Heart left ventricle (tissue), 16 donors: Measurements from ENCODE around the gene CIAO1. TPM values are rescaled to one million over a fixed set of nuclear protein-coding genes. Genes with fewer than 3 reads are reported as not detected.
A peak's percentile ranks its signal among the peaks of the same experiment; 100 is the strongest.
"Not testable (repeated sequence)": the region's sequence is repeated elsewhere in the genome, so short reads cannot be mapped to it uniquely, and the experiment has no call there.

Source experiments
- ATAC-seq, 4 donors: fragments of 200-7000 bp; cut with Tn5 transposase; one replicate each; pipeline ENCODE4 v1.9.1; 2020 to 2022; ENCODE audit warnings: moderate library complexity in 4 of 4, mild to moderate bottlenecking in 3 of 4, moderate number of reproducible peaks in 1 of 4
- DNase-seq, 5 donors: peaks; one replicate each; pipeline ENCODE4 v3.0.0-alpha.2; 2020
- H3K27ac ChIP-seq, 12 donors: fragments of 200-600 bp; sonication (generic) in 4 of 12; one replicate each; pipeline versions ENCODE4 v1.5.0 to v1.8.0; 2016 to 2022; ENCODE audit warnings: mild to moderate bottlenecking in 2 of 12
- H3K27me3 ChIP-seq, 9 donors: fragments of 200-600 bp; sonication (generic) in 2 of 9; one replicate each; pipeline versions ENCODE4 v1.5.1 to v1.8.0; 2016 to 2022; ENCODE audit warnings: mild to moderate bottlenecking in 3 of 9
- H3K36me3 ChIP-seq, 9 donors: fragments of 200-600 bp; sonication (generic) in 2 of 9; one replicate each; pipeline versions ENCODE4 v1.5.0 to v1.8.0; 2018 to 2022; ENCODE audit warnings: mild to moderate bottlenecking in 2 of 9
- H3K4me1 ChIP-seq, 12 donors: fragments of 200-600 bp; sonication (generic) in 4 of 12; one replicate each; pipeline versions ENCODE4 v1.5.0 to v1.8.0; 2016 to 2022; ENCODE audit warnings: mild to moderate bottlenecking in 3 of 12
- H3K4me3 ChIP-seq, 12 donors: fragments of 200-600 bp; sonication (generic) in 4 of 12; one replicate each; pipeline versions ENCODE4 v1.5.0 to v1.8.0; 2017 to 2022; ENCODE audit warnings: mild to moderate bottlenecking in 9 of 12, moderate library complexity in 4 of 12
- H3K9me3 ChIP-seq, 12 donors: fragments of 200-600 bp; sonication (generic) in 4 of 12; one replicate each; pipeline versions ENCODE4 v1.5.0 to v1.8.0; 2016 to 2022; ENCODE audit warnings: mild to moderate bottlenecking in 1 of 12
- POLR2A ChIP-seq, 2 donors: fragments of 450-650 bp; IDR thresholded peaks; one replicate each; pipeline ENCODE4 v1.6.1; 2017; ENCODE audit warnings: antibody characterized with exemption in 2 of 2, mild to moderate bottlenecking in 2 of 2, moderate library complexity in 2 of 2
- WGBS, 4 donors: extraction: QIAGEN DNeasy Blood & Tissue Kit in 2 of 4; methylation state at CpG; one replicate each; pipeline versions ENCODE4 v1.1.5 to v1.1.7; 2013 to 2018; 5-methylcytosine and 5-hydroxymethylcytosine counted together
- intact Hi-C, 10 donors: fragments of 100-400 bp; cut with DNase I; formaldehyde crosslinking; loops; one replicate each; pipeline versions ENCODE4 v1.11.1 to v1.14.2; 2022
- long read RNA-seq, 3 donors: library from polyadenylated mRNA; unstranded; transcript quantifications; one replicate each; pipeline ENCODE4 v2.0.0, GENCODE V29; 2020 to 2021
- polyA plus RNA-seq, 2 donors: library from polyadenylated mRNA; stranded (reverse); fragments of 200-250 nt; gene quantifications; one replicate each; pipeline ENCODE4 v1.2.3, GENCODE V29; 2013
- total RNA-seq, 9 donors: library from RNA; depleted of rRNA in 2 of 9; stranded (reverse); fragments of >200 nt in 2 of 9; fragmentation: NEBNext Ultra II Directional in 3 of 9; extraction: Animal tissue kit (Norgen Biotek cat#: 25700) in 3 of 9; gene quantifications; one replicate each; pipeline versions ENCODE4 v1.1.0 to v1.2.4, GENCODE V29; 2016 to 2023
- TF ChIP-seq, protein P1 (sequence below), 12 donors: fragments of 200-600 bp; sonication (generic) in 4 of 12; IDR thresholded peaks; one replicate each; pipeline versions ENCODE4 v1.5.0 to v1.8.0; 2018 to 2022; ENCODE audit warnings: antibody characterized with exemption in 12 of 12, mild to moderate bottlenecking in 5 of 12
- donor health status: ischemic (EF 13 %, LVEDD 7.1; RV severe dilation, severe dysfunction).
- donor health status: healthy with polysubstance abuse.
- donor health status: DM: no; HTN: yes; CAD: no.
- donor health status: DM: no; HTN: no; CAD: no.
- donor health status: ischemic (EF 25% LVEDD 6.9; RV normal size, moderate dysfunction).
- donor health status: ischemic (EF 25% LVEDD 5.7; RV mildly dilated, moderate dysfunction).
- donor health status: healthy.
- donor health status: DM: yes; HTN: yes; CAD: no.
- donor health status: ischemic (EF 35%, LVEDD 5.7; RV mildly dilated, moderate dysfunction).
- donor health status: nonischemic (EF 11% LVEDD 7.7; RV severe dilation, severe dysfunction).
- donor health status: DM: yes; HTN: yes; CAD: no.
- donor health status: PGD.
- donor health status: ischemic (EF 29% LVEDD 5.4; RV normal size, mild dysfunction).
- donor health status: nonischemic (EF 23%, LVEDD 6.1; RV moderate dilation, normal function).

Gene CIAO1
- total RNA-seq, result 100 to 1,000 TPM in 2 of 9 donors, 10 to 100 TPM in 7; 57.7 to 109 (median 68.7) TPM
- polyA plus RNA-seq, result 10 to 100 TPM; 20.5 to 94.0 TPM
- long read RNA-seq, donor 1, transcript CIAO1-203 (7 exons, 1,533 nt), result major isoform, 197 of 238 reads
- long read RNA-seq, donor 1, partial matches to known transcripts, result 29 of 238 reads
- long read RNA-seq, donor 1, other reads (novel, unspliced or antisense), result 12 of 238 reads
- long read RNA-seq, donor 2, transcript CIAO1-203 (7 exons, 1,533 nt), result major isoform, 654 of 720 reads
- long read RNA-seq, donor 2, partial matches to known transcripts, result 25 of 720 reads
- long read RNA-seq, donor 2, other reads (novel, unspliced or antisense), result 41 of 720 reads
- long read RNA-seq, donor 3, transcript CIAO1-203 (7 exons, 1,533 nt), result major isoform, 152 of 168 reads
- long read RNA-seq, donor 3, partial matches to known transcripts, result 5 of 168 reads
- long read RNA-seq, donor 3, other reads (novel, unspliced or antisense), result 11 of 168 reads

DNA sequence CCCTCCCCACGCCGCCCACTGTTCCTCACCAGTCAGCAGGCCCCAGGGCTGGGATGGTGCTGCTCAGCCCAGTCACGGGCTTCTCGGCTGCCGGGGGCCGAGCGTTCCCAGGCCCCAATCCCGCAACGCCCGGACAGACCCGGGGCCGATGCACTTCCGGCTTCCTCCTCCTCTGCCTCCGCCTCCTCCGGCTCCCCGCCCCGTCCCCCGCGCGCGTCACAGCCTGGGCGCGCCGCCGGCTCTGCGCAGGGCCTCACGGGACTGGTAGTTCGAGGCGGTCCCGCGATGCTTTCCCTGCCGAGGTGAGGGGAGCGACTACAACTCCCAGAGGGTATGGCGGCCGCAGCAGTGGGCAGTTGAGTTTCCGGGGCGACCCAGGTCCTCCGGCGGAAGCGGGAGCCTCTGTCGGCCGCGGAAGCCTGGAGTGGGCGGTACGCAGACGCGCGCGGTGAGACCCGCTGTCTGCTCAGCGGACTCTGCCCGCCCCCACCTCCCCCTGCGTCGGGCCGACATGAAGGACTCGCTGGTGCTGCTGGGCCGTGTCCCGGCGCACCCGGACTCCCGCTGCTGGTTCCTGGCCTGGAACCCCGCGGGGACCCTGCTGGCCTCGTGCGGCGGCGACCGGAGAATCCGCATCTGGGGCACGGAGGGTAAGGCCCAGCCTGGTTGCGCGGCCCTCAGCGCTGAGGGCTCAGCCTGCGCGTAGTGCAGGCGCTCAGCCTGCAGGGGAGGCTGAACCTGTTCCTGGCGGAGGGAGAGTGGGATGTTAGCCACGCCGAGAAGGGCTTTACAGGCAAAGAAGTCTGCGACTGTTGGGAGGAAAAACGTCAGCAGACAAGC lies at the start of gene CIAO1, which contains the start of gene TMEM127:
CIAO1 (plus strand) TSS at position 386 of the 840 bp plus-strand sequence; CDS start at position 512, 126 bp downstream.
TMEM127 (minus strand) TSS at position 158 of the 840 bp plus-strand sequence. CDS start 616 bp downstream, outside the sequence.
- intact Hi-C loops, result loop anchor here in 9 of 10 donors (2.0 to 10.0 kb wide), 9 partner anchors 36 to 131 kb away; partner anchors contain the start of genes ASTL (in 3 of the 9), SNRNP200 (in 3 of the 9), DUSP2 (in 2 of the 9) and STARD7 (in 1 of the 9)
- Histone ChIP-seq H3K9me3 (no peaks in the 10 kb centered on the region), H3K4me3 (peak within 1 kb of the TSS; percentile 72 to 100 (median 90)), H3K27me3 (no peaks in the 10 kb centered on the region), H3K27ac (peak within 1 kb of the TSS; percentile 86 to 98 (median 95)), H3K4me1 (peaks cover 16 to 55% (median 49%) of the 10 kb centered on the region in 12 donors), H3K36me3 (peaks cover 0 to 70% (median 63%) of the 10 kb centered on the region in 9 donors)
- DNase-seq (peak; percentile 99 to 100 (median 99)), ATAC-seq (peak; percentile 95 to 97 (median 96))
- peak; percentile 91 to 97 for TF ChIP-seq POLR2A (IDR thresholded peaks at IDR 0.05)
- TF ChIP-seq, protein P1, sequence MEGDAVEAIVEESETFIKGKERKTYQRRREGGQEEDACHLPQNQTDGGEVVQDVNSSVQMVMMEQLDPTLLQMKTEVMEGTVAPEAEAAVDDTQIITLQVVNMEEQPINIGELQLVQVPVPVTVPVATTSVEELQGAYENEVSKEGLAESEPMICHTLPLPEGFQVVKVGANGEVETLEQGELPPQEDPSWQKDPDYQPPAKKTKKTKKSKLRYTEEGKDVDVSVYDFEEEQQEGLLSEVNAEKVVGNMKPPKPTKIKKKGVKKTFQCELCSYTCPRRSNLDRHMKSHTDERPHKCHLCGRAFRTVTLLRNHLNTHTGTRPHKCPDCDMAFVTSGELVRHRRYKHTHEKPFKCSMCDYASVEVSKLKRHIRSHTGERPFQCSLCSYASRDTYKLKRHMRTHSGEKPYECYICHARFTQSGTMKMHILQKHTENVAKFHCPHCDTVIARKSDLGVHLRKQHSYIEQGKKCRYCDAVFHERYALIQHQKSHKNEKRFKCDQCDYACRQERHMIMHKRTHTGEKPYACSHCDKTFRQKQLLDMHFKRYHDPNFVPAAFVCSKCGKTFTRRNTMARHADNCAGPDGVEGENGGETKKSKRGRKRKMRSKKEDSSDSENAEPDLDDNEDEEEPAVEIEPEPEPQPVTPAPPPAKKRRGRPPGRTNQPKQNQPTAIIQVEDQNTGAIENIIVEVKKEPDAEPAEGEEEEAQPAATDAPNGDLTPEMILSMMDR (IDR thresholded peaks at IDR 0.05), result peak in 7 of 12 donors; percentile 7 to 30 (median 20)
- WGBS, 4 donors, result 0 to 1% (median 1%) methylated on average over 42 to 81 of the region's 81 CpGs

DNA sequence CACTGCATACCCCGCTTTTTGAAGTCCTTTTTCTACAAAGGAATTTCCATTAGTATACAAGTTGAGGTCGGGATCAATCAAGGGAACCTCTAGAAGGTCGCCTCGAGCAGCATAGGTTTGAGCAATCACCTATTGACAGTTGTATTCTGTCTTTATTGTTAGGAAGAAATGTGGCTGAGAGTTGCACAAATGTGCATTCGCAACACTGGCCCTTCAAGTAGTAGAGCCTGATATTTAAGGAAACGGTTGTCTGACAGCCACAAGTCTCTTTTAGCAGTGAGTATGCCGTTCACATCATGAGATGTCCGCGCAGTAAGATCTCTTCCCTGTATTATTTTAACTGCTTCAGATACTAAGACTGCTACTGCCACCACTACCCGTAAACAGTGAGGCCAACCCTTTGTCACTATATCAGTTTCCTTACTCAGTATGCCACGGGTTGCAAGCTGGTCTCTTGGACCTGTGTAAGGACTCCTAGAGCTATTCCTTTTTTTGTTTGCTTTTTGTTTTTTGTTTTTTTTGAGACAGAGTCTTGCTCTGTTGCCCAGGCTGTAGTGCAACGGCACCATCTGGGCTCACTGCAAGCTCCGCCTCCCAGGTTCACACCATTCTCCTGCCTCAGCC lies 47.4 kb upstream of the CIAO1 start:
- intact Hi-C loops, result no loop called here
- no peak overlapping the region for H3K4me3 ChIP-seq
- no peak for TF ChIP-seq POLR2A (IDR thresholded peaks at IDR 0.05)
- TF ChIP-seq, protein P1 (IDR thresholded peaks at IDR 0.05), result no peak
- peaks cover 0 to 1% (median 0%) of the 10 kb centered on the region in 9 donors for H3K36me3 ChIP-seq
- DNase-seq (no peak), ATAC-seq (no peak)
- H3K9me3 ChIP-seq, result peaks cover 0 to 5% (median 0%) of the 10 kb centered on the region in 12 donors
- H3K4me1 ChIP-seq, result peaks cover 0 to 14% (median 0%) of the 10 kb centered on the region in 12 donors
- H3K27me3 ChIP-seq, result no peaks in the 10 kb centered on the region
- 91 to 96% (median 95%) methylated on average over 13 of the region's 13 CpGs for WGBS, 4 donors
- no peak overlapping the region for H3K27ac ChIP-seq

DNA sequence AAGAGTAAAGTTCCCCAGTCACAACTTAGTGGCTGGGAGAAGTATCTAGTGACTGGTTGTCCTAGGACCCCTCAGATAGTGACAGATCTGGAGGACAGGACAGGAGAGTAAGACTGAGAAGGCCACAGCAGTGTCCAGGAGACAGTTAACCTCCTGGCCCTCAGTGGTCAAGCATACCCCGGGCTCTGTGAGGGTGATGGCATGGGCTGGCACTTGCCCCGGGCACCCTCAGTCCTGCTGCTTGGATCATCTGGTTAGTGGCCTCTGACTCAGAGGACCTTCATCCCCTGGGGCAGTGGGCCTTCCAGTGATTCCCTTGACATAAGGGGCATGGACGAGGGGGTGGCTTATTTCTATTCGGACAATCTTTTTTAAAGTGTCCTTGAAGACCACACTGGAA lies 46.1 kb upstream of the CIAO1 start:
- WGBS, 4 donors, result 74 to 87% (median 83%) methylated on average over 4 of the region's 4 CpGs
- intact Hi-C loops, ATAC-seq: not testable (repeated sequence)

DNA sequence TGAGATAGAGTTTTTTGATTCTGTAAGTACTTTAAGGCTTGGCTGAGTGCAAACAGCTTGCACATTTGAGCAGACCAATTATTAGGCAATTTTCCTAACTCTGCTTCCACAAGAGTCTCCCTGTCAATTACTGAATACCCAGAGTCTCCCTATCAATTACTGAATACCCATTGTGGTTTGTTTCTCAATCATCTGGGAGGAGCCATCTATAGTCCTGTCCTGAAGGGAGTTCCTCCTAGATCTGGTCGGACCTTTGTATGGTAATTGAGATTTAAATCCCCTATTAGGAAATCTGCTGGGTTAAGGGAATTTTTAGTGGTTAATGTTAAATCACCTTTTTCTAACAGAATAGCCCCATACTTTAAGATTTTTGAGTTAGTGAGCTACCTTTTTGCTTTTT lies 44.9 kb upstream of the CIAO1 start:
- 81 to 95% (median 85%) methylated on average over 1 of the region's 1 CpG for WGBS, 4 donors
- ATAC-seq, H3K4me3 ChIP-seq, intact Hi-C loops, H3K27me3 ChIP-seq, H3K27ac ChIP-seq, H3K9me3 ChIP-seq, H3K36me3 ChIP-seq, DNase-seq: not testable (repeated sequence)
- peaks cover 0 to 25% (median 0%) of the 10 kb centered on the region in 12 donors for H3K4me1 ChIP-seq

More for the DNA sequence above, 46.1 kb upstream of the CIAO1 start:
- not testable (repeated sequence) for H3K9me3 ChIP-seq, H3K4me3 ChIP-seq, H3K36me3 ChIP-seq, H3K27me3 ChIP-seq, DNase-seq, H3K27ac ChIP-seq
- H3K4me1 ChIP-seq, result peaks cover 0 to 14% (median 0%) of the 10 kb centered on the region in 12 donors
